WTC11 (cell line): ENCODE measurements around the gene ADGRL4. TPM values are rescaled to one million over a fixed set of nuclear protein-coding genes. Genes with fewer than 3 reads are reported as not detected.

ENCODE experiments used
- ATAC-seq: fragments of 200-7000 bp; cut with Tn5 transposase; 2 replicates; pipeline ENCODE4 v1.10.0; 2021; ENCODE audit warnings: mild to moderate bottlenecking, moderate library complexity
- CTCF ChIA-PET: fragments of 300-600 bp; sonication (Branson Sonifier 250); formaldehyde crosslinking; loops from one replicate; lab custom pipeline; 2021; ENCODE audit warnings: antibody characterized with exemption; lab: Charles Lee
- POLR2A ChIA-PET: fragments of 350-600 bp; sonication (Branson Sonifier 250); formaldehyde crosslinking; loops from one replicate; lab custom pipeline; 2021; ENCODE audit warnings: antibody characterized with exemption; lab: Charles Lee
- DNase-seq: peaks from one replicate; pipeline ENCODE4 v3.0.0; 2021; ENCODE audit warnings: low spot score
- H3K27ac Mint-ChIP-seq: 2 replicates; pipeline ENCODE4 v1.8.0; 2021; ENCODE audit warnings: mixed read lengths
- H3K27me3 Mint-ChIP-seq: 2 replicates; pipeline ENCODE4 v1.8.0; 2021; ENCODE audit warnings: low read depth, mild to moderate bottlenecking, moderate library complexity, mixed read lengths
- H3K36me3 Mint-ChIP-seq: 2 replicates; pipeline ENCODE4 v1.8.0; 2021; ENCODE audit warnings: mixed read lengths
- H3K4me1 Mint-ChIP-seq: 2 replicates; pipeline ENCODE4 v1.8.0; 2022; ENCODE audit warnings: mixed read lengths
- H3K4me3 Mint-ChIP-seq: 2 replicates; pipeline ENCODE4 v1.8.0; 2021; ENCODE audit warnings: mild to moderate bottlenecking, moderate library complexity, mixed read lengths
- H3K9me3 Mint-ChIP-seq: 2 replicates; pipeline ENCODE4 v1.8.0; 2021; ENCODE audit warnings: mixed read lengths
- ATF1 ChIP-seq: sonication (generic); formaldehyde crosslinking; IDR thresholded peaks from 2 replicates; pipeline ENCODE4 v1.8.1; 2023; ENCODE audit warnings: mild to moderate bottlenecking, moderate library complexity, missing genetic modification reagents
- ESRRA ChIP-seq: sonication (generic); formaldehyde crosslinking; IDR thresholded peaks from 2 replicates; pipeline ENCODE4 v1.8.1; 2022; ENCODE audit warnings: mild to moderate bottlenecking, missing genetic modification reagents, borderline replicate concordance
- FOXJ3 ChIP-seq: sonication (generic); formaldehyde crosslinking; IDR thresholded peaks from 2 replicates; pipeline ENCODE4 v1.9.0; 2021; ENCODE audit warnings: missing genetic modification reagents, mild to moderate bottlenecking, borderline replicate concordance
- FOXP4 ChIP-seq: sonication (generic); formaldehyde crosslinking; IDR thresholded peaks from 2 replicates; pipeline ENCODE4 v1.8.0; 2022; ENCODE audit warnings: mild to moderate bottlenecking, missing genetic modification reagents
- GTF2I ChIP-seq: fragments of 250-450 bp; sonication (Bioruptor Pico); conservative IDR thresholded peaks from 2 replicates; pipeline ENCODE4 v1.4.0; 2021; ENCODE audit warnings: mild to moderate bottlenecking
- IRF2 ChIP-seq: sonication (generic); formaldehyde crosslinking; IDR thresholded peaks from 2 replicates; pipeline ENCODE4 v1.8.0; 2022; ENCODE audit warnings: low read depth, missing genetic modification reagents, borderline replicate concordance
- JUN ChIP-seq: sonication (generic); formaldehyde crosslinking; IDR thresholded peaks from 2 replicates; pipeline ENCODE4 v1.8.0; 2023; ENCODE audit warnings: mild to moderate bottlenecking, missing genetic modification reagents
- MYBL2 ChIP-seq: sonication (generic); formaldehyde crosslinking; IDR thresholded peaks from 2 replicates; pipeline ENCODE4 v1.8.1; 2023; ENCODE audit warnings: mild to moderate bottlenecking, moderate library complexity, missing genetic modification reagents
- NFATC4 ChIP-seq: fragments of 250-450 bp; sonication (Bioruptor Pico); IDR thresholded peaks from 2 replicates; pipeline ENCODE4 v1.9.0; 2021; ENCODE audit warnings: mild to moderate bottlenecking
- NFYB ChIP-seq: sonication (generic); formaldehyde crosslinking; conservative IDR thresholded peaks from 2 replicates; pipeline ENCODE4 v1.8.0; 2022; ENCODE audit warnings: low read depth, missing genetic modification reagents
- NR3C1 ChIP-seq: sonication (generic); formaldehyde crosslinking; conservative IDR thresholded peaks from 2 replicates; pipeline ENCODE4 v1.8.1; 2023; ENCODE audit warnings: low read depth, mild to moderate bottlenecking, missing genetic modification reagents
- PRDM15 ChIP-seq: sonication (generic); formaldehyde crosslinking; IDR thresholded peaks from 2 replicates; pipeline ENCODE4 v1.8.0; 2022; ENCODE audit warnings: missing genetic modification reagents
- PRRX2 ChIP-seq: fragments of 250-450 bp; sonication (Bioruptor Pico); IDR thresholded peaks from 2 replicates; pipeline ENCODE4 v1.8.0; 2021; ENCODE audit warnings: mild to moderate bottlenecking
- RELA ChIP-seq: sonication (generic); formaldehyde crosslinking; IDR thresholded peaks from 2 replicates; pipeline ENCODE4 v1.8.1; 2022; ENCODE audit warnings: missing genetic modification reagents, mild to moderate bottlenecking, borderline replicate concordance
- RORB ChIP-seq: fragments of 250-450 bp; sonication (Bioruptor Pico); IDR thresholded peaks from 2 replicates; pipeline ENCODE4 v1.9.0; 2021; ENCODE audit warnings: mild to moderate bottlenecking
- TEAD1 ChIP-seq: sonication (generic); formaldehyde crosslinking; IDR thresholded peaks from 2 replicates; pipeline ENCODE4 v1.8.0; 2022; ENCODE audit warnings: mild to moderate bottlenecking, missing genetic modification reagents
- TP53 ChIP-seq: sonication (generic); formaldehyde crosslinking; IDR thresholded peaks from 2 replicates; pipeline ENCODE4 v1.8.1; 2023; ENCODE audit warnings: mild to moderate bottlenecking, missing genetic modification reagents
- ZNF121 ChIP-seq: sonication (generic); formaldehyde crosslinking; IDR thresholded peaks from 2 replicates; pipeline ENCODE4 v1.8.0; 2023; ENCODE audit warnings: missing genetic modification reagents
- ZNF317 ChIP-seq: sonication (generic); formaldehyde crosslinking; IDR thresholded peaks from 2 replicates; pipeline ENCODE4 v1.8.1; 2023; ENCODE audit warnings: low read depth, mild to moderate bottlenecking, moderate library complexity, missing genetic modification reagents, borderline replicate concordance
- ZNF416 ChIP-seq: fragments of 250-450 bp; sonication (Bioruptor Pico); IDR thresholded peaks from 2 replicates; pipeline ENCODE4 v1.9.0; 2021; ENCODE audit warnings: mild to moderate bottlenecking, inconsistent platforms
- ZNF512 ChIP-seq: sonication (generic); formaldehyde crosslinking; IDR thresholded peaks from 2 replicates; pipeline ENCODE4 v1.8.1; 2022; ENCODE audit warnings: missing genetic modification reagents, borderline replicate concordance
- total RNA-seq: library from RNA; stranded (reverse); gene quantifications from 3 replicates; pipeline ENCODE4 v1.2.3, GENCODE V29; 2021
- TF ChIP-seq, protein P1 (sequence below): sonication (generic); formaldehyde crosslinking; IDR thresholded peaks from 2 replicates; pipeline ENCODE4 v1.8.1; 2023; ENCODE audit warnings: mild to moderate bottlenecking, missing genetic modification reagents, moderate library complexity
- TF ChIP-seq, protein P2 (sequence below): sonication (generic); formaldehyde crosslinking; IDR thresholded peaks from 2 replicates; pipeline ENCODE4 v1.8.1; 2023; ENCODE audit warnings: mild to moderate bottlenecking, missing genetic modification reagents, borderline replicate concordance

Gene ADGRL4
- total RNA-seq, 1 experiment from 2014 or later: 0.37 TPM

DNA sequence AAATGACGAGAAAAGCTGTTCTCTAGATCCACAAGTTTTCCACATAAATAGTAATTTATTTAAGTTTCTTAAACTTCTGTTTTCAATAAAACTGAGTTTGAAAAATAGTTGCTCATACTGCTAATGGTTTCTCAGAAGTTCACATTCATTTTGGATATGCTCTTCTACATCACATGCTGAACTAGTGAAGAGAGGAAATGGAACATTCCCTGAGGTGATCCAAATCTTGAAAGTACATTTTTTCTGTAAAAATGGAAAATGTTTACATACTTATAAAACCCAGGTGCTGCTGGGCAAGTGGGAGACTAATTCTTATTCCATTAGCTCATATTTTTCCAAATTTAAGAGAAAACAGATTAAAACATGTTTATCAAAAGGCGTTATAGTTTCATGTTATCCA lies 111.7 kb downstream of the ADGRL4 start:
- POLR2A ChIA-PET: no interaction called here
- no peaks in the 10 kb centered on the region for H3K36me3 Mint-ChIP-seq
- CTCF ChIA-PET: no interaction called here
- H3K4me1 Mint-ChIP-seq: no peaks in the 10 kb centered on the region
- DNase-seq: no peak
- H3K9me3 Mint-ChIP-seq: no peaks in the 10 kb centered on the region
- TF ChIP-seq NFATC4 (CRISPR knock-in tag) (no peak), ATF1 (CRISPR knock-in tag) (no peak), ESRRA (CRISPR knock-in tag) (no peak), GTF2I (no peak), ZNF512 (CRISPR knock-in tag) (no peak), PRRX2 (CRISPR knock-in tag) (no peak), TEAD1 (CRISPR knock-in tag) (no peak), IRF2 (CRISPR knock-in tag) (no peak), ZNF317 (no peak), JUN (CRISPR knock-in tag) (no peak), RELA (CRISPR knock-in tag) (no peak), TP53 (CRISPR knock-in tag) (no peak), NR3C1 (no peak), RORB (CRISPR knock-in tag) (no peak), NFYB (CRISPR knock-in tag) (no peak), MYBL2 (no peak)
- TF ChIP-seq, protein P1, sequence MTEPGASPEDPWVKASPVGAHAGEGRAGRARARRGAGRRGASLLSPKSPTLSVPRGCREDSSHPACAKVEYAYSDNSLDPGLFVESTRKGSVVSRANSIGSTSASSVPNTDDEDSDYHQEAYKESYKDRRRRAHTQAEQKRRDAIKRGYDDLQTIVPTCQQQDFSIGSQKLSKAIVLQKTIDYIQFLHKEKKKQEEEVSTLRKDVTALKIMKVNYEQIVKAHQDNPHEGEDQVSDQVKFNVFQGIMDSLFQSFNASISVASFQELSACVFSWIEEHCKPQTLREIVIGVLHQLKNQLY (CRISPR knock-in tag): no peak
- no peaks in the 10 kb centered on the region for H3K27me3 Mint-ChIP-seq
- no peak overlapping the region for H3K4me3 Mint-ChIP-seq
- ATAC-seq: no peak
- no peak overlapping the region for H3K27ac Mint-ChIP-seq

GRCh38 chr1:78892260-78892840 lies 114.2 kb downstream of the ADGRL4 start:
- no peaks in the 10 kb centered on the region for H3K9me3 Mint-ChIP-seq
- H3K4me1 Mint-ChIP-seq: no peaks in the 10 kb centered on the region
- no peak for ATAC-seq
- no peak overlapping the region for H3K27ac Mint-ChIP-seq
- ChIA-PET CTCF (no interaction called here), POLR2A (no interaction called here)
- H3K36me3 Mint-ChIP-seq: no peaks in the 10 kb centered on the region
- H3K27me3 Mint-ChIP-seq: no peaks in the 10 kb centered on the region
- no peak for DNase-seq
- H3K4me3 Mint-ChIP-seq: no peak overlapping the region
- no peak for TF ChIP-seq ZNF416 (CRISPR knock-in tag)
- TF ChIP-seq FOXJ3: no peak
- no peak for TF ChIP-seq FOXP4 (CRISPR knock-in tag)
- no peak for TF ChIP-seq PRRX2 (CRISPR knock-in tag)
- no peak for TF ChIP-seq NFYB (CRISPR knock-in tag)
- no peak for TF ChIP-seq ZNF121

DNA sequence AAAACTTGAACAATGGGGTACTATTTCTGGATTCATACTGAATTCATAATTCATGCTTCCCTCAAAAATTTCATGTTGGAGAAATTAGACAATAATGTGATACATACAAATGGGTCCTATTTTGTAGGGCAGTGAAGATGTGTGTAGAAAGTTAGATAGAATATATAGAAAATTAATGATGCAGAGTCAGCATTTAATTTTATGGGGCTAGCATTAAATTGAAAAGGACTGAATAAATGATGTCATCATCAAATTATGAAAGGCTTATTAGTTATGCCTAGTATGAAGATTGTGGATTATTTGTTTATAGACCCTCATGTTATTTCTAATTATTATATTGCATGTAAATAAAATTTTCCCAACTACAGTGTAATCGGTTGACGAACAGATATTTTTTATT lies 119.1 kb downstream of the ADGRL4 start:
- POLR2A ChIA-PET: no interaction called here
- ATAC-seq (no peak), DNase-seq (no peak)
- no peaks in the 10 kb centered on the region for H3K9me3 Mint-ChIP-seq
- CTCF ChIA-PET: no interaction called here
- H3K27ac Mint-ChIP-seq: no peak overlapping the region
- H3K4me3 Mint-ChIP-seq: no peak overlapping the region
- no peaks in the 10 kb centered on the region for H3K36me3 Mint-ChIP-seq
- peaks cover 14% of the 10 kb centered on the region for H3K4me1 Mint-ChIP-seq
- H3K27me3 Mint-ChIP-seq: no peaks in the 10 kb centered on the region
- TF ChIP-seq, protein P2, sequence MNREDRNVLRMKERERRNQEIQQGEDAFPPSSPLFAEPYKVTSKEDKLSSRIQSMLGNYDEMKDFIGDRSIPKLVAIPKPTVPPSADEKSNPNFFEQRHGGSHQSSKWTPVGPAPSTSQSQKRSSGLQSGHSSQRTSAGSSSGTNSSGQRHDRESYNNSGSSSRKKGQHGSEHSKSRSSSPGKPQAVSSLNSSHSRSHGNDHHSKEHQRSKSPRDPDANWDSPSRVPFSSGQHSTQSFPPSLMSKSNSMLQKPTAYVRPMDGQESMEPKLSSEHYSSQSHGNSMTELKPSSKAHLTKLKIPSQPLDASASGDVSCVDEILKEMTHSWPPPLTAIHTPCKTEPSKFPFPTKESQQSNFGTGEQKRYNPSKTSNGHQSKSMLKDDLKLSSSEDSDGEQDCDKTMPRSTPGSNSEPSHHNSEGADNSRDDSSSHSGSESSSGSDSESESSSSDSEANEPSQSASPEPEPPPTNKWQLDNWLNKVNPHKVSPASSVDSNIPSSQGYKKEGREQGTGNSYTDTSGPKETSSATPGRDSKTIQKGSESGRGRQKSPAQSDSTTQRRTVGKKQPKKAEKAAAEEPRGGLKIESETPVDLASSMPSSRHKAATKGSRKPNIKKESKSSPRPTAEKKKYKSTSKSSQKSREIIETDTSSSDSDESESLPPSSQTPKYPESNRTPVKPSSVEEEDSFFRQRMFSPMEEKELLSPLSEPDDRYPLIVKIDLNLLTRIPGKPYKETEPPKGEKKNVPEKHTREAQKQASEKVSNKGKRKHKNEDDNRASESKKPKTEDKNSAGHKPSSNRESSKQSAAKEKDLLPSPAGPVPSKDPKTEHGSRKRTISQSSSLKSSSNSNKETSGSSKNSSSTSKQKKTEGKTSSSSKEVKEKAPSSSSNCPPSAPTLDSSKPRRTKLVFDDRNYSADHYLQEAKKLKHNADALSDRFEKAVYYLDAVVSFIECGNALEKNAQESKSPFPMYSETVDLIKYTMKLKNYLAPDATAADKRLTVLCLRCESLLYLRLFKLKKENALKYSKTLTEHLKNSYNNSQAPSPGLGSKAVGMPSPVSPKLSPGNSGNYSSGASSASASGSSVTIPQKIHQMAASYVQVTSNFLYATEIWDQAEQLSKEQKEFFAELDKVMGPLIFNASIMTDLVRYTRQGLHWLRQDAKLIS (CRISPR knock-in tag): no peak
- TF ChIP-seq TEAD1 (CRISPR knock-in tag): no peak
- no peak for TF ChIP-seq TP53 (CRISPR knock-in tag)
- TF ChIP-seq ESRRA (CRISPR knock-in tag): no peak
- no peak for TF ChIP-seq PRDM15 (CRISPR knock-in tag)
